ENCODE data around the gene YIPF5. TPM values are rescaled to one million over a fixed set of nuclear protein-coding genes. Genes with fewer than 3 reads are reported as not detected.

YIPF5 gene
- total and polyA plus RNA-seq, 2 experiments from 2014 or later: 201 to 236 TPM

GRCh38 chr5:144167998-144168397 lies 2.5 kb downstream of the YIPF5 start:
- no peaks in the 10 kb centered on the region for H3K9me3 ChIP-seq (ENCODE audit: low read depth)
- H4K20me1 ChIP-seq (ENCODE audit: insufficient read depth): 0 out of 2 replicates have a peak, but pooled peaks cover 6% of the 10 kb centered on the region
- peaks cover 60% of the 10 kb centered on the region for H3K36me3 ChIP-seq (ENCODE audit: low read depth)
- H3K4me2 ChIP-seq (ENCODE audit: unreplicated experiment): peak overlapping the region; percentile 99
- H3K4me1 ChIP-seq (ENCODE audit: insufficient read depth): peaks cover 47% of the 10 kb centered on the region
- 78 to 82% methylated on average over 3 of the region's 3 CpGs for WGBS, 2 experiments (ENCODE audit: low coverage in 1 of 2, low lambda C conversion rate in 2 of 2, missing lambda C conversion rate in 2 of 2)
- TF ChIP-seq EZH2phosphoT487 (IDR thresholded peaks at IDR 0.05; ENCODE audit: insufficient read depth, low read depth): no peak
- no peak for TF ChIP-seq EZH2 (IDR thresholded peaks at IDR 0.05; ENCODE audit: insufficient read depth, poor library complexity, severe bottlenecking)
- H3K27ac ChIP-seq: no peak overlapping the region
- H3K27me3 ChIP-seq (replicated peaks; ENCODE audit: insufficient read depth): no peaks in the 10 kb centered on the region
- H3K4me3 ChIP-seq: peak overlapping the region; percentile 97
- in situ Hi-C loops (cut with MboI): no loop called here
- H3F3A ChIP-seq (ENCODE audit: insufficient read depth): peaks cover 54% of the 10 kb centered on the region
- no peak for DNase-seq
- peaks cover 74% of the 10 kb centered on the region for H3K79me2 ChIP-seq (ENCODE audit: insufficient read depth)
- no peaks in the 10 kb centered on the region for H3K9me2 ChIP-seq (ENCODE audit: insufficient read depth)
- peak overlapping the region; percentile 98; the same call in 1 of the 2 replicates for H3K9ac ChIP-seq
- H2AFZ ChIP-seq: no peak overlapping the region

DNA sequence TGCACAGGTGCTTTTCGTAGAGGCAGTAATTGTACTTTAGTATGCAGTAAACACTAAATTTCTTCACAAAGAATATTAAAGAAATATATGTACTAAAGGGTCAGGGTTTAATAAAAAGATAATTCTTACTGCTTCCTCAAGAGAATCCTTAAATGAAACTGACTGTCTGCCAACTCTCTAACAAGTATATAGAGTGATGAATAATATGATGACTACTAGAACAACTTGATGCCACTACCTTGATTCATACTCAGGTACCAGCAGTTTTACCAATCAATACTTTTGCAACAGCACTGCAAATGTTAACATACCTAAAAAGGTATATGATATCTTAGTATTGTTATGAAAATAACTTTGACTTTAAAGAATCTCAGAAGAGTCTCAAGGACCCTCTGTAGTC lies 3.8 kb downstream of the YIPF5 start:
- Histone ChIP-seq H2AFZ (no peak overlapping the region), H3K9me3 (ENCODE audit: low read depth) (no peaks in the 10 kb centered on the region), H3K9ac (no peak overlapping the region), H3K79me2 (ENCODE audit: insufficient read depth) (peaks cover 87% of the 10 kb centered on the region), H4K20me1 (ENCODE audit: insufficient read depth) (0 out of 2 replicates have a peak, but pooled peaks cover 6% of the 10 kb centered on the region), H3K27me3 (replicated peaks; ENCODE audit: insufficient read depth) (no peaks in the 10 kb centered on the region), H3K4me3 (peak overlapping the region; percentile 97; the same call in 1 of the 2 replicates), H3K27ac (no peak overlapping the region), H3K4me1 (ENCODE audit: insufficient read depth) (peaks cover 54% of the 10 kb centered on the region), H3K36me3 (ENCODE audit: low read depth) (peaks cover 73% of the 10 kb centered on the region), H3F3A (ENCODE audit: insufficient read depth) (peaks cover 67% of the 10 kb centered on the region), H3K4me2 (ENCODE audit: unreplicated experiment) (peak overlapping the region; percentile 99), H3K9me2 (ENCODE audit: insufficient read depth) (no peaks in the 10 kb centered on the region)
- TF ChIP-seq EZH2phosphoT487 (IDR thresholded peaks at IDR 0.05; ENCODE audit: insufficient read depth, low read depth): no peak
- no peak for TF ChIP-seq EZH2 (IDR thresholded peaks at IDR 0.05; ENCODE audit: insufficient read depth, poor library complexity, severe bottlenecking)
- peak; percentile 45 for DNase-seq
- in situ Hi-C loops (cut with MboI): no loop called here
- 98 to 100% methylated on average over 1 of the region's 1 CpG for WGBS, 2 experiments (ENCODE audit: low coverage in 1 of 2, low lambda C conversion rate in 2 of 2, missing lambda C conversion rate in 2 of 2)

DNA sequence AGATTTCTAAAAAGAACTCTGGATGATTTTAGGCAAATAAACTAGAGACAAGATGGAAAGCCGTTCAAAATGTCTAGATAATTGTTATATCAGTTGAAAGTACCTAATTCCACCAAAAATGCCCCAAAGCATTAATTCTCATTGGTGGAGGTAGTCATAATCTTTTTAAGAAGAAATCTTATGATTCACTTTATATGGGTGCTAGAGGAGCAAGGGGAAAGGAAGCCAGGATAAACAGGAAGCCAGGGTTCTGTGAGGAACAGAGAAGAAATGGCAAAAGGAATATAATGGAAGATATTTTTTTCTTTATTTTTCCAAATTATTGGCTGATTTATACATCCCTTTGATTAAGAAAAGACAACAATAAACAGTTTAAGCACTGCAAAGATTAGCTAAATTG lies 7.8 kb downstream of the YIPF5 start:
- no peaks in the 10 kb centered on the region for H3K27me3 ChIP-seq (replicated peaks; ENCODE audit: insufficient read depth)
- H3K4me3 ChIP-seq: no peak overlapping the region
- H3F3A ChIP-seq (ENCODE audit: insufficient read depth): peaks cover 69% of the 10 kb centered on the region
- peaks cover 89% of the 10 kb centered on the region for H3K36me3 ChIP-seq (ENCODE audit: low read depth)
- WGBS, 2 experiments (ENCODE audit: low coverage in 1 of 2, low lambda C conversion rate in 2 of 2, missing lambda C conversion rate in 2 of 2): 96 to 100% methylated on average over 1 of the region's 1 CpG
- H3K9me2 ChIP-seq (ENCODE audit: insufficient read depth): no peaks in the 10 kb centered on the region
- H2AFZ ChIP-seq: no peak overlapping the region
- no peak overlapping the region for H3K27ac ChIP-seq
- H3K4me2 ChIP-seq (ENCODE audit: unreplicated experiment): no peak overlapping the region
- no peak for TF ChIP-seq EZH2phosphoT487 (IDR thresholded peaks at IDR 0.05; ENCODE audit: insufficient read depth, low read depth)
- no peak for TF ChIP-seq EZH2 (IDR thresholded peaks at IDR 0.05; ENCODE audit: insufficient read depth, poor library complexity, severe bottlenecking)
- H4K20me1 ChIP-seq (ENCODE audit: insufficient read depth): 0 out of 2 replicates have a peak, but pooled peaks cover 6% of the 10 kb centered on the region
- H3K9ac ChIP-seq: no peak overlapping the region
- H3K4me1 ChIP-seq (ENCODE audit: insufficient read depth): peaks cover 43% of the 10 kb centered on the region
- in situ Hi-C loops (cut with MboI): no loop called here
- H3K79me2 ChIP-seq (ENCODE audit: insufficient read depth): peaks cover 87% of the 10 kb centered on the region
- H3K9me3 ChIP-seq (ENCODE audit: low read depth): no peaks in the 10 kb centered on the region
- peak; percentile 37 for DNase-seq

GRCh38 chr5:144156767-144157171 lies 13.7 kb downstream of the YIPF5 start:
- TF ChIP-seq EZH2phosphoT487 (IDR thresholded peaks at IDR 0.05; ENCODE audit: insufficient read depth, low read depth) (no peak), EZH2 (IDR thresholded peaks at IDR 0.05; ENCODE audit: insufficient read depth, poor library complexity, severe bottlenecking) (no peak)
- H3K9me3 ChIP-seq (ENCODE audit: low read depth): no peaks in the 10 kb centered on the region
- 90 to 92% methylated on average over 2 of the region's 2 CpGs for WGBS, 2 experiments (ENCODE audit: low coverage in 1 of 2, low lambda C conversion rate in 2 of 2, missing lambda C conversion rate in 2 of 2)

More at GRCh38 chr5:144156767-144157171, 13.7 kb downstream of the YIPF5 start:
- Histone ChIP-seq H3K9ac (no peak overlapping the region), H3K4me1 (ENCODE audit: insufficient read depth) (peaks cover 14% of the 10 kb centered on the region; the same call in 1 of the 2 replicates), H3F3A (ENCODE audit: insufficient read depth) (peaks cover 56% of the 10 kb centered on the region), H3K9me2 (ENCODE audit: insufficient read depth) (no peaks in the 10 kb centered on the region), H2AFZ (no peak overlapping the region), H3K4me3 (no peak overlapping the region), H3K4me2 (ENCODE audit: unreplicated experiment) (no peak overlapping the region), H3K79me2 (ENCODE audit: insufficient read depth) (peaks cover 27% of the 10 kb centered on the region), H3K36me3 (ENCODE audit: low read depth) (peaks cover 32% of the 10 kb centered on the region), H3K27ac (peak overlapping the region; percentile 20; the same call in 1 of the 2 replicates), H3K27me3 (replicated peaks; ENCODE audit: insufficient read depth) (no peaks in the 10 kb centered on the region), H4K20me1 (ENCODE audit: insufficient read depth) (no peaks in the 10 kb centered on the region)
- in situ Hi-C loops (cut with MboI): no loop called here
- peak; percentile 46 for DNase-seq

Measured in GM23248 (cell line).